ENCODE data around the gene S1PR4. TPM values are rescaled to one million over a fixed set of nuclear protein-coding genes. Genes with fewer than 3 reads are reported as not detected.
"Not testable (repeated sequence)": the region's sequence is repeated elsewhere in the genome, so short reads cannot be mapped to it uniquely, and the experiment has no call there.

The S1PR4 gene
- total RNA-seq, 1 donor from 2014 or later, result not detected

GRCh38 chr19:3220576-3220975, 42.0 kb downstream of the S1PR4 start:
- H3K9me3 Mint-ChIP-seq, result no peaks in the 10 kb centered on the region
- no peak overlapping the region for H3K27ac Mint-ChIP-seq (ENCODE audit: unreplicated experiment)
- TF ChIP-seq CTCF (conservative IDR thresholded peaks at IDR 0.05), result no peak
- H3K36me3 Mint-ChIP-seq (ENCODE audit: low read depth), result no peaks in the 10 kb centered on the region
- peaks cover 22% of the 10 kb centered on the region for H3K27me3 Mint-ChIP-seq (ENCODE audit: low read depth)
- no peaks in the 10 kb centered on the region for H3K4me1 Mint-ChIP-seq
- no peak for DNase-seq (ENCODE audit: low read depth, low spot score)
- no peak overlapping the region for H3K4me3 Mint-ChIP-seq

GRCh38 chr19:3221576-3221975, 43.0 kb downstream of the S1PR4 start:
- H3K36me3 Mint-ChIP-seq (ENCODE audit: low read depth); DNase-seq (ENCODE audit: low read depth, low spot score); H3K4me3 Mint-ChIP-seq; H3K27ac Mint-ChIP-seq (ENCODE audit: unreplicated experiment); H3K4me1 Mint-ChIP-seq; H3K9me3 Mint-ChIP-seq: not testable (repeated sequence)
- peaks cover 32% of the 10 kb centered on the region for H3K27me3 Mint-ChIP-seq (ENCODE audit: low read depth)

GRCh38 chr19:3222709-3223108, 44.1 kb downstream of the S1PR4 start:
- no peak overlapping the region for H3K4me3 Mint-ChIP-seq
- H3K4me1 Mint-ChIP-seq, result no peaks in the 10 kb centered on the region
- DNase-seq (ENCODE audit: low read depth, low spot score), result no peak
- no peak for TF ChIP-seq CTCF (conservative IDR thresholded peaks at IDR 0.05)
- no peaks in the 10 kb centered on the region for H3K36me3 Mint-ChIP-seq (ENCODE audit: low read depth)
- H3K27me3 Mint-ChIP-seq (ENCODE audit: low read depth), result peaks cover 41% of the 10 kb centered on the region
- H3K27ac Mint-ChIP-seq (ENCODE audit: unreplicated experiment), result no peak overlapping the region
- no peaks in the 10 kb centered on the region for H3K9me3 Mint-ChIP-seq

GRCh38 chr19:3224346-3225168, 46.0 kb downstream of the S1PR4 start, which contains the start of gene CELF5:
TSS of gene CELF5 (plus strand) at chr19:3224661. CDS start at chr19:3224740, 79 bp downstream.
- peak; percentile 58 for DNase-seq (ENCODE audit: low read depth, low spot score)

GRCh38 chr19:3225169-3225485, 46.6 kb downstream of the S1PR4 start:
- Mint-ChIP-seq H3K36me3 (ENCODE audit: low read depth) (no peaks in the 10 kb centered on the region), H3K4me3 (no peak overlapping the region), H3K9me3 (no peaks in the 10 kb centered on the region), H3K27me3 (ENCODE audit: low read depth) (peaks cover 41% of the 10 kb centered on the region), H3K27ac (ENCODE audit: unreplicated experiment) (no peak overlapping the region), H3K4me1 (no peaks in the 10 kb centered on the region)
- DNase-seq (ENCODE audit: low read depth, low spot score), result no peak
- no peak for TF ChIP-seq CTCF (conservative IDR thresholded peaks at IDR 0.05)

More at GRCh38 chr19:3224346-3225168, 46.0 kb downstream of the S1PR4 start, which contains the start of gene CELF5:
- no peaks in the 10 kb centered on the region for H3K4me1 Mint-ChIP-seq
- H3K27me3 Mint-ChIP-seq (ENCODE audit: low read depth), result peaks cover 44% of the 10 kb centered on the region
- no peak within 1 kb of the TSS for H3K27ac Mint-ChIP-seq (ENCODE audit: unreplicated experiment)
- H3K4me3 Mint-ChIP-seq, result no peak within 1 kb of the TSS
- H3K36me3 Mint-ChIP-seq (ENCODE audit: low read depth), result no peaks in the 10 kb centered on the region
- H3K9me3 Mint-ChIP-seq, result no peaks in the 10 kb centered on the region
- peak; percentile 72 for TF ChIP-seq CTCF (conservative IDR thresholded peaks at IDR 0.05)

- Mint-ChIP-seq H3K27me3 (ENCODE audit: low read depth) (peaks cover 40% of the 10 kb centered on the region), H3K4me1 (no peaks in the 10 kb centered on the region), H3K4me3 (no peak overlapping the region), H3K27ac (ENCODE audit: unreplicated experiment) (no peak overlapping the region), H3K9me3 (no peaks in the 10 kb centered on the region), H3K36me3 (ENCODE audit: low read depth) (no peaks in the 10 kb centered on the region)
- no peak for DNase-seq (ENCODE audit: low read depth, low spot score)
- TF ChIP-seq CTCF (conservative IDR thresholded peaks at IDR 0.05), result no peak
Measured at GRCh38 chr19:3225677-3226093, 47.1 kb downstream of the S1PR4 start.

Measured in neural crest cell (in vitro differentiated cells).